ENCODE measurements around the gene CARMIL1.

CARMIL1 gene

GRCh38 chr6:25330796-25331685 lies 51.9 kb downstream of the CARMIL1 start:
- TF ChIP-seq CTCF (conservative IDR thresholded peaks at IDR 0.05; ENCODE audit: low read depth, low read length), result no peak
- DNase-seq (ENCODE audit: low read depth), result no peak
- H3K4me3 ChIP-seq (ENCODE audit: low read length), result no peak overlapping the region

GRCh38 chr6:25332165-25332564 lies 53.0 kb downstream of the CARMIL1 start:
- H3K4me3 ChIP-seq (ENCODE audit: low read length), result no peak overlapping the region
- no peak for DNase-seq (ENCODE audit: low read depth)
- TF ChIP-seq CTCF (conservative IDR thresholded peaks at IDR 0.05; ENCODE audit: low read depth, low read length), result no peak

- no peak for DNase-seq (ENCODE audit: low read depth)
- no peak overlapping the region for H3K4me3 ChIP-seq (ENCODE audit: low read length)
- TF ChIP-seq CTCF (conservative IDR thresholded peaks at IDR 0.05; ENCODE audit: low read depth, low read length), result no peak
These were observed 53.5 kb downstream of the CARMIL1 start for GRCh38 chr6:25332655-25333071.

GRCh38 chr6:25333471-25333870 lies 54.3 kb downstream of the CARMIL1 start:
- DNase-seq (ENCODE audit: low read depth), result no peak
- no peak for TF ChIP-seq CTCF (conservative IDR thresholded peaks at IDR 0.05; ENCODE audit: low read depth, low read length)
- H3K4me3 ChIP-seq (ENCODE audit: low read length), result no peak overlapping the region

- TF ChIP-seq CTCF (conservative IDR thresholded peaks at IDR 0.05; ENCODE audit: low read depth, low read length), result no peak
- DNase-seq (ENCODE audit: low read depth), result no peak
These were observed 55.6 kb downstream of the CARMIL1 start for GRCh38 chr6:25334793-25335192.

GRCh38 chr6:25336996-25337395 lies 57.8 kb downstream of the CARMIL1 start:
- no peak for DNase-seq (ENCODE audit: low read depth)
- TF ChIP-seq CTCF (conservative IDR thresholded peaks at IDR 0.05; ENCODE audit: low read depth, low read length), result no peak
- no peak overlapping the region for H3K4me3 ChIP-seq (ENCODE audit: low read length)

More at GRCh38 chr6:25334793-25335192, 55.6 kb downstream of the CARMIL1 start:
- H3K4me3 ChIP-seq (ENCODE audit: low read length), result no peak overlapping the region

GRCh38 chr6:25337431-25337830 lies 58.3 kb downstream of the CARMIL1 start:
- no peak overlapping the region for H3K4me3 ChIP-seq (ENCODE audit: low read length)
- no peak for TF ChIP-seq CTCF (conservative IDR thresholded peaks at IDR 0.05; ENCODE audit: low read depth, low read length)
- no peak for DNase-seq (ENCODE audit: low read depth)
